ENCODE measurements around the gene NMNAT2.

NMNAT2 gene

DNA sequence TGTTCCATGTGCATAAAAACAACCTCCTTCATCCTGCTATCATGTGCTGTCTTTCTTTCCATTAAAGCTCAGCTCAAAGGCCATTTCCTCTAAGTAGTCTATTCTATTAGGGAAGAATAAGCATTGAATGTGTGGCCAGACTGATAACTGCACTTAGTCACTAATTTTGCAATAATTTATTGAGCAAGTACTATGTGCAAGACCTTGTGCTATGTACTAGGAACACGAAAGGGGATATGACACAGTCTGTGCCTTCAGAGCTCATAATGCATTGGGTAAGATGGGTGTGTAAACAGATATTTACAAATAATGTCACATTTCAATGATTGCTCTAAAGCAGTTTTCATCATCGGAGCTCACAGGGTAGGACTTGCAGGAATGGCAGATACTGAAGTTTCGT lies 54.2 kb downstream of the NMNAT2 start:
- DNase-seq, result no peak

- no peak for DNase-seq
These were observed 57.1 kb downstream of the NMNAT2 start for GRCh38 chr1:183361081-183361480.

DNA sequence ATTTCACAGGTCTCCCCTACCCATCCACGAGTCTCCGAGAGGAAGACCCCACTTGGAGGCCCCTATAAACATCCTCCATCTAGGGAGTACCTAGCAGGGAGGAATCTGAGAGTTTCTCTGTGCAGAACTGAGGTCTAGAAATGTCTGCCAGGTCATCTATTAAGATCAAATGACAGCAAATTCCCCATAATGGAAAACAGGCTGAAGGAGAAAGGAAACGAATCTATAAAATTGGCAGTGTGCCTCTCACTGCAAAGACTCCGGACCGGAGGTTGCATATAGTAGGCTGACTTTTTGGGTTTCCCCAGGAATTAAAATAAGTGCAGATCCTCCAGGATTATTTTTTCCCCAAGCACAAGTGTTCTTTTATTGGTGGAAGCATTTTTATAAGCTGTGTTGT lies 57.7 kb downstream of the NMNAT2 start:
- no peak for DNase-seq

GRCh38 chr1:183356534-183357182 lies 61.5 kb downstream of the NMNAT2 start:
- DNase-seq, result no peak

DNA sequence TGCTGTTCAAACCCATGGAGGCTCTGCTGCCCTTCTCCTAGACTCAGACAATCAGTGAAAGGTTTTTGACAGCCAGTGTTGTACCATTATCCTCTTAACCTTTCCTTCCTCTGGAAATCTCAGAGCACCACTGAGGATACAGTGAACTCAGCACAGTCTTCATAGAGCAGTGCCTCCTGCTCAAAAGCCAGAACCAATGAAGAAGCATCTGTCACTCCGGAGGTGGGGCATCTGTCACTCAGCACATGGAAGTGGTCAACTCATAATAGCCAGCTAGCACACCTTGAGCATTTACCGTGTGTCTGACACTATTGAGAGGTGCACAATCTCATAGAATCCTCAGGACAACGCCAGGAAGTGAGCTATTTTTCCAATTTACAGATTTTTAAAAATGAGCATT lies 62.4 kb downstream of the NMNAT2 start:
- DNase-seq, result no peak

GRCh38 chr1:183355181-183355580 lies 63.0 kb downstream of the NMNAT2 start:
- no peak for DNase-seq

DNA sequence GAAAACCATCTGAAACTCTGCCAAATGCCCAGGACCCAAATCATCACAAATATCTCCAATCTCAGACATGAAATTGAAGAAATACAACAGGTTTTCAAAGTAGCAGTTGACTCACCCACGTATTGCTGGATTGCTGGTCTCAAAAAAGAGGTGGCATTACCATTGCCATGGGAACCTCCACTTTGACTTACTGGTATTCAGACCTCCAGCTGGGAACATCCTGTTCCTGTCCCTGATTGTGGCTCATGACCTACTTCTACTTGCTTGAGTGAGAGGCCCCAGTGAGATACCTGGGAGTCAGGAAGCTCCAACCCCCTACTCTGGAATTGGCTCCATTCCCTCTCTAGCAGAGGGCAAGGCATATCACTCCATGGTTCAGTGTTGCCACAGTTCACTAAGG lies 64.6 kb downstream of the NMNAT2 start:
- DNase-seq, result no peak

GRCh38 chr1:183349201-183349711 lies 68.9 kb downstream of the NMNAT2 start:
- no peak for DNase-seq

GRCh38 chr1:183346276-183346732 lies 71.9 kb downstream of the NMNAT2 start:
- DNase-seq, result no peak

DNA sequence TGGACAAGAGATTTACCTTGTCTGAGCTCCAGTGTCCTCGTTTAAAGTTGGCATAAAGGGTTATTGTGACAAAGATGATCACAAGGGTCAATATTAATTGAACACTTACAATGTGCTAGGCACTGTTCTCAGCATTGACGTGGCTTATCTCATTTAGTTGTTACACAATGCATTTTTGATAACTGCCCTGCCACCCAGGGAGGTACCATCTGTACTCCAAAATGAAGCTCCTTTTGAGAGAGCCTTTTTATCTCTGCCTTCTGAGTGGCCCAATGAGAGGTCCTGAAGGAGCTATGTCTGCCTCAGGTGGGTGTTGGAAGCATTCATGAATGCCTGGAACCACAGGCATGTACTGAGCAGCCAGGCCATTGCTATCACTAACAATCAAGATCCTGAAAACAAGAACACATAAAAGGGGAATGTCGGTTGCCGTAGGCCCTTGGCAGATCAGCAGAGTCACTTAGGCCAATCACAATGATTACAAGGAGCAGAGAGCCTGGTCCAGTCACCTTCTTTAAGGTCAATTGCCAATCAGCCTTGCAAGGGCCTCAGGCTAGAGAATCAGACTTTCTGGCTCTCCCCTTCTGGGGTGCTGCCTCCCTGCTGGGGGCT lies 78.5 kb downstream of the NMNAT2 start:
- DNase-seq, result no peak

- DNase-seq, result no peak
These were observed 87.0 kb downstream of the NMNAT2 start for GRCh38 chr1:183331091-183331742.

GRCh38 chr1:183330335-183330734 lies 87.8 kb downstream of the NMNAT2 start:
- DNase-seq, result no peak

DNA sequence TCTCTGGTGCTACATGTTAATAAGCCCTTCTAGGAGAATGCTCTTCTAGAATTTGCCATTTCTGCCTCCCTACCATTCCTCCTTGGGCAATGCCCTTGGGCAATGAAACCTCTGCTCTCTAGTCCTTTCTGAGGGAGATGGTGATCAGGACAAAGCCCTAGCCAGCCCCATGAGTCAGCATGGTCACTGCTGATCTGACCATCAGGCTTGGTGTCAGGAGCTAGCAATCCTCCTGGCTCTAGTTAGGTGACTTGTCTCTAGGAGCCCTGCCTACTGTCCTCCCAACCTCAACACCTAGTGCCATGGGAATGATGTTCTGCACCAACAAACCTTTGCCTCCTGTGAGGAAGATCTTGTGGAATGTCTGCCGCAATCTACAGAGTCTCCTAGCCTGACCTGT lies 89.8 kb downstream of the NMNAT2 start:
- DNase-seq, result no peak

DNA sequence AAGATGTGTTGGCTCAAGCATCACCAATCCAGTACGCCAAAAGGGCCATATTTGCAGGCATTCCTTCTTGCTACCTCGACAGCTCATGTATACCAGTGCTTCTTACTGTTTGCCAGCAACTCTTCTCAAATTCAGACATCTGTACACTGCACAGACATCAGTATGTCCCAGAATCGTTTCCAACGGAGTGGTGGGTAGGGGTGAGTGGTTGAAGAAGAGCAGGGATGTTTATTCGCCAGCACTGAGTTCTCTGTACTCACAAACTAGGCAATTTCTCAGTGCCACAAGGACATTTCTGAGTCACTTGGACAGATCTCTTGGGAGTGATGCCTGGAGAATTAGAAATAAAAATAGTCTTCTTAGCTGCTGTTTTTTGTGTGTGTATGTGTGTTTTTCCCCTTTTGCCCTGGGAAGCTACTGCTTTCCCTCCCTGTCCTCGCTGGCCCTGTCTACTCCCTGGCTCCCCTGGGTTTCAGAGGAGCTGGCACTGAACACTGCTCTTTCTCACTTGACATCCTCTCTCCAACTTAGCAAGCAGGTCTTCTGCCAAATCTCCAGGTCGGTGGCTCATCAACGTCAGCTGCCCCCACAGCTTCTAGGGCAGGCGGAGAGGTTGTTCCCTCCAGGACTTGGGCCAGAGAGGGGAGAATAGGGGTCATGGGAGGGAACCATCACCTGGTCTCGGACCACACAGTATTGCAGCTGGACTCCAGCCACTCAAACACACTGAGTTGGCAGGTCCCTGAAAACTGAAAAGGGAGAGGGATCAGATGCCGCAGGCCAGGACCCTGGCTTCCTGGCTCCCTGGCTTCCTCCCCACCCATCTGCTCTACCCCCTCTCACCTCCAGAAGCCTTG lies 90.5 kb downstream of the NMNAT2 start:
- DNase-seq, result no peak

DNA sequence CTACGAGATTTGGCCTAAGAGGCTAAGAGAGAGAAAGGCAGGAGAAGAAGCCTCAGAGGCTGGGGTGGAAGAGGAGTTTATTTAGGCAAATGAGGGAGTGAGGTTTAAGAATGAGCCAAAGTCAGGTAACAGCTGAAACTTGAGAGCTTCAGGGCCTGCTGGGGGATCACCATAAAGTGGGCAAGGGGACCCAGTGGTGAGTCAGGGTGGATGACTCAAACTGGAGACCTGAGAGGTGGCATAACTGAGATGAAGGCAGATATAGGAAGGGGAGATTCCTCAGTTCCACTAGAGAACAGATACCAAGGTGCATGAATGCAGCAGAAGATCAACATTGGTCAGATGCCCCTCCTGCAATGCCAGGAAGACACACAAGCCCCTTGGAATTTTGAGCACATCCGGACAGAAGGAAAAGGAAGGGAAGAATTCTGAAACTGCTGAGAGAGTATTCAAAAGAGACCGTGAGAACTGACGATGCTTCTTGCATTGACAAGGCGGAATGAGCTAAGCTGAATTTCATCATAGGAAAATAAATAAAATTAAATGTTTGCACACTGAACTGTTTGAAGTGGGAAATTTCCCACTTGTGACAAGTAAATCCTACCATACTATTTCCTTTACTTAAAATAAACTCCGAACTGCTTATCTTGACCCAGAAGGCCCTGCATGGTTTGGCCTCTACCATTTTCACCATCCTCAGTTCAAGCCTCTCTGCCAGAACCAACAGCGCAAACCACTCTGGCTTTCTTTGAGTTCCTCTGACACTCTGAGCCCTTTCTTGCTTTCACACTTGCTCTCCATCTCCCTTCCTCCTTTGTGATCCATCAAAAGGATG lies 94.1 kb downstream of the NMNAT2 start:
- no peak for DNase-seq

- no peak for DNase-seq
These were observed 98.6 kb downstream of the NMNAT2 start for GRCh38 chr1:183319606-183320005.

GRCh38 chr1:183319051-183319450 lies 99.1 kb downstream of the NMNAT2 start:
- DNase-seq, result no peak

DNA sequence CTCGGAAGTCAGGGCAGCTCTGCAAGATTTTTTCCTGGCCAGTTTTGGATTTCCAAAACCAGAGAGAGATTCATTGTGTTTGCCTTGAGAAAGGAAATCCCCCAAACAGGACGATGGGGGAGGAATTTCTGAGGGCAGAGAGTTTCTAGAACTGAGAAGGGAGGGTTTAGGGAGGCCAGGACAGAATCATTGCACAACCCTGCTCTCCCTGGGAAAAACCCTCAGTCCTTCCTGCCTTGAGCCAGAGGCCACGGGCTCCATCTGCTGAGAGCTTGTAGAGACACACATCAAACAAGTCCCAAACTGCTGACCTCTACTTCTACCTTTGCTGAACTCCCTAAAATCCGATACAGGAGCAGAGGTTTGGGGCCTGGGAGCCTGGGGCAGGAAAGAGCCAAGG lies 99.7 kb downstream of the NMNAT2 start:
- no peak for DNase-seq

- DNase-seq, result no peak
These were observed 102.0 kb downstream of the NMNAT2 start for GRCh38 chr1:183315991-183316758.

DNA sequence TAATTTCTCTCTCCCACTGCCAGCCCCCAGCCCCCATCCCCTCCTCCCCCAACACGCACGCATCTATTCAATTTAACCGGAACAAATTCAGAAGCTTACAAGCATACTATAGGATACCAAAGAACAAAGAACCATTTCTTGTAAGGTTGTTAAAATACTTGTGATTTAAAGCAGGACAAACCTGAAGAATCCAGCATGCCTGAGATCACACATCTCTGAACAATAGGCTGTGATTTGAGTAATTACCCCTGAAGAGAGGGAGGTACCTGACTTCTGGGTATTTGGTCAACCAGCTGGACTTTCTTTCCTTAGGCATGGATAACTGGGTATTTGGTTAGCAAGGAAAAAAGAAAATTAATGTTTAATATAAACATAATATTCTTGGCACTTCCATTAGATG lies 105.1 kb downstream of the NMNAT2 start:
- DNase-seq, result no peak

DNA sequence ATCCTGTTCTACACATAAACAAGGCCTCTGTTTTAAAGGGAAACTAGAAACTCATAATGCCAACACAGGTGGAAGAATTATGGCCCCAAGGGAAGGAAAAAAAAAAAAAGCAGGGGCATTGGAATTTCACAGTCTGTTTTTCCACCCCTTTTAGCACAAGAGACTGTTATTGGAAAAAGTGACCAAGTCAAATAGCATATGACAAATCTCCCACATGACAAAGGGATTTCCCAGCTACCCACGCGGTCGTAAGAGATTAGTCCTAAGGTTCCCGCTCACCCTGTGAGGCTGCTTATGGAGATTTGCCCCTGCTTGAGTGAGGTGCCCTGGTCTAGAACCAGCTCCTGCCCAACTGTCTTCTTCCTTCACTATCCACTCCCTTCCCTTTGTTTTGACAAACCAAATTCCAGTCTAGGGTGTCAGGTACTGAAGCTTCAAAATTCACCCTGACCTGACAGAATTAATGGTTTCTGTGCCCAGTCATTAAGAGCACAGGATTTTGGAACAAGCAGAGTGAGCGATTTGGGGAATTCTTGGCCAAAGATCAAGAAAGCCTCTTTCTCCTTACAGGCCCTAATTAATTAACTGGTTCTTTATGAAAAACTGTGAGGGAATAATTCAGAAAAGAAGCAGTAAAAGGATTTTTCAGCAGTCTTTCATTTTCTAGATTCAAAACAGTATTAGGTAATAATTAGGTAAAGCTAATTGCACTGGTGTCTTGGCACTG lies 107.3 kb downstream of the NMNAT2 start:
- peak; percentile 38 for DNase-seq

Data from stimulated activated CD4-positive, alpha-beta T cell treated with anti-CD3 and anti-CD28 coated beads, Interleukin-4, amount 100 ng/mL, for 24 hours (primary cell).